Erythroblast (primary cell): ENCODE results near the gene POC5.
A peak's percentile ranks its signal among the peaks of the same experiment; 100 is the strongest.
"Not testable (repeated sequence)": the region's sequence is repeated elsewhere in the genome, so short reads cannot be mapped to it uniquely, and the experiment has no call there.

ENCODE experiments used
- DNase-seq, 2 experiments: peaks; one replicate each; lab custom pipeline; 2025; lab: John Stamatoyannopoulos, UW
- GATA1 ChIP-seq: IDR thresholded peaks from 2 replicates; pipeline ENCODE4 v1.6.1; 2011; ENCODE audit warnings: low read depth, mild to moderate bottlenecking, control low read depth, low read length, moderate library complexity
- POLR2A ChIP-seq: IDR thresholded peaks from 2 replicates; pipeline ENCODE4 v1.6.1; 2011; ENCODE audit warnings: mild to moderate bottlenecking, low read length

POC5 gene

DNA sequence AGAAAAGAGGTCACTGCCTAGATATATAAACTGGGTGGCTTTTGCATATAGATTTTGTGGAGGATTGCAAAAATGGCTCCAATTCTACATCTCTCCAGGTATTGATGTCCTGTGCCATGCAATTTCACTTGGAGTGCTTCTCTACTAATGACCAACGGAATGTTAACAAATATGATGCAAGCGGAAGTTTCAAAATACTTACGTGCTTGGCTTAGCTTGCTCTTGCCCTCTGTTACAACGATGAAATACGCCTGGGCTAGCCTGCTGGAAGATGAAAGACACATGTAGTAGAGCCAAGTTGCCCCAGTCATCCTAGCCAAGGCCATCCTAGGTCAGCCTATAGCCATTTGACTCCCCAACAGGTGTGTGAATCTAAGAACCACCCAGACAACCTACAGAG lies 3.6 kb upstream of the POC5 start:
- no peak for TF ChIP-seq GATA1
- TF ChIP-seq POLR2A: no peak
- DNase-seq: no peak

DNA sequence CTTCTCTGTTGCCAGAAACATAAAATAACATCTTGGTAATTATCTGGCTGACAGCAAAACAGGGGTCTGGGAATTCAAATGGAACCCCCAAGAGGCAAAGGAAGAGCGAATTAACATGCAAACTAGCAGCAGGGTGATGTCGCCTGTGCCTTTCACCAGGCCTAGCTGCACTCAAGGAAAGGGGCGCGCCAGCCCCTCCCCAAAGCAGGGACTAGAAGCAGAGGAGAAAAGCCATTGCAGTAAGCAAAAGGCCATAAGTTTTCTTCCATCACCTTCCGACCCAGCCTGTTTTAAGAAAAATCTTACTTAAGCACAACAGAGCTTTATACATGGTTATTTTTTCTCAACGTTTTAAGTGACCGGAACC lies 539 bp downstream of the POC5 start:
- peak in 1 of 2 experiments; percentile 61 for DNase-seq
- TF ChIP-seq GATA1 (no peak), POLR2A (no peak)

DNA sequence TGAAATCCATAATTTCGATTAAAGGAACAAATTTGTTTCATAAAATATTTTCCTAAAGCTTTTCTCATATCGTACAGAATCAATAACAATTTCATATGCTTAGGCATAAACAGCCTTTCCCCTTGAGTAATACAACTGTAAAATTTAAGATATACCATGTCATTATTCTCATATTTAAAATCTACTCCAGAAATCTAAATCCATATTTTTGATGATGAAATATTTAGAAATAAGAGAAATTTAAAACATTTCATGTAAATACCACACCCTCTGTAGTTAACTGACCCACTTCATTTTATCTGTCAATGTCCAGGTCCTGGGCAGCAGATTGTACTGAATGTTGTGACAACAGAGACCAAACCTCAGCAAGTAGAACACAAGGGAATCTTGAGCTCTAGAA lies 5.1 kb downstream of the POC5 start:
- TF ChIP-seq POLR2A: no peak
- TF ChIP-seq GATA1: no peak

DNA sequence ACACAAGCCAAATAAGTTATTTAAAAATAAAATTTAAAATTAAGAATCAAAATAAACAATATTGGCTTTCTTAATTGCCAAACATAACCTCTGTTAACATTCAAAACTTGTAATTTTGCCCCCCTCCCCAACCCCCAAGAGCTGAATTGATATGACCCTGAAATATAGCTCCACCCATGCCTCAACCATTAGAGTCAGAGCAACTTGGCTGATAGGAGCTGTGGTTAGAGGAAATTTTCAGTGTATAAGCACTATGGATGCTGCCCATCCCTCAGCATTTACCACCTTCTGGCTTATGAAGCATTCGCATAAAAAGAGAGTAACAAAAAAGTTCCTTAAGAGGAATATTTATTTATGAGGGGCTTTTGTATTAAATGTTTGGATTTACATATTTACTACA lies 6.1 kb downstream of the POC5 start:
- TF ChIP-seq POLR2A: no peak
- no peak for TF ChIP-seq GATA1
- peak; percentile 36 to 47 for DNase-seq

More for the DNA sequence above, 5.1 kb downstream of the POC5 start:
- DNase-seq: peak; percentile 60 to 62

DNA sequence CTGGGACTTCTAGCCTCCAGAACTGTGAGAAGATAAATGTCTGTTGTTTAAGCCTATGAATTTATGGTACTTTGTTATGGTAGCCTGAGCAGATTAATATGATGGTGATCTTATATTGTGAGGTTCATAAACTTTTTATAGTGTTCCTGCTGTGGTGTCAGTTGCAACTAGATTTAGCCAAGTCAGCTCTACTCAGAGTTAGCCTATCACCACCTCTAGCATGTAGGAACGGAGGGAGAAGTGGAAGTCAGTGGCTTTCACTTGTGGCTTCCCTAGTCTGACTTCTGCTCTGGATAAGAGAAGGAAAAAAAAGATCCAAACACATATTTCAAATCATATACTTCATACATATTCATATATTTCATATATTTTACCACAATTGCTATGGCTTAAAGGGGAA lies 6.6 kb downstream of the POC5 start:
- DNase-seq: peak in 1 of 2 experiments; percentile 42
- TF ChIP-seq POLR2A: no peak
- TF ChIP-seq GATA1: no peak

DNA sequence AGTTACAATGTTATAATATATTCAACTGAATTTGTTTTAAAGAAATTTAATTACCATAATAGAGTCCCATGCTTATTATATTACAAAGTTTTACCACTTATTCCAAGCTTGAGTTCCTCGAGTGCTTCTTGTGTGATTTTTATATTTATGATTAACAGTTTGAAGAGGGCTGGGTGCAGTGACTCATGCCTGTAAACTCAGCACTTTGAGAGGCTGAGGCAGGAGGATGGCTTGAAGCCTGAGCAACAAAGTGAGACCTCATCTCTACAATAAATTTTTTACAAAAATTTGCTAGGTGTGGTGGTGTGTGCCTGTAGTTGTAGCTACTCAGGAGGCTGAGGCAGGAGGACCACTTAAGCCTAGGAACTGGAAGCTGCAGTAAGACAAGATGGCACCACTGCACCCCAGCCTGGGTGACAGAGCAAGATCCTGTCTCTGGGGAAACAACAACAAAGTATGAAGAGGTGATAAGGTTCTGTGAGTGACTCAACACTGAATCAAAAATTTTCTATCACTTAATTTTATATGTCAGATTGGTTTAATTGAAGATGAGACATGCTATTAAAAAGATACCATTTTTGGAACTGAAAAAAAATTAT lies 9.2 kb downstream of the POC5 start:
- peak; percentile 61 to 77 for DNase-seq
- TF ChIP-seq GATA1 (no peak), POLR2A (no peak)

DNA sequence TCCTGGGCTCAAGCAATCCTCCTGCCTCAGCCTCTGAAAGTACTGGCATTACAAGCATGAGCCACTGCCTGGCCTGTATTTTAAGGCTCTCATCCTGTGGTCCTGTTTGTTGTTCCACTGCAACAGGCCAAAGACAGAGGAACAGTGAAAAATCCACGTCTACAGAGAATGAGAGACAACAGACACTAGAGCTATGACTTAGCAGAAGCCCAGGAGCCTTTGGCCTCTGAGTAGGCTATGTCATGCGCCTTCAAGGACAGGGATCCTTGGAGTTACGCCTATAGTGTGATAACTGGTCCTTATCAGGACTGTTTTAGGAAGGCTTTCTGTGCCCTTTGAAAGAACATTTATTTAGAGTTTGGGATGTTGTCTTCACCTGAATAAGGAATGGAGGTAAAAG lies 10.5 kb downstream of the POC5 start:
- DNase-seq: peak; percentile 84 to 85
- TF ChIP-seq GATA1 (no peak), POLR2A (peak; percentile 27)

DNA sequence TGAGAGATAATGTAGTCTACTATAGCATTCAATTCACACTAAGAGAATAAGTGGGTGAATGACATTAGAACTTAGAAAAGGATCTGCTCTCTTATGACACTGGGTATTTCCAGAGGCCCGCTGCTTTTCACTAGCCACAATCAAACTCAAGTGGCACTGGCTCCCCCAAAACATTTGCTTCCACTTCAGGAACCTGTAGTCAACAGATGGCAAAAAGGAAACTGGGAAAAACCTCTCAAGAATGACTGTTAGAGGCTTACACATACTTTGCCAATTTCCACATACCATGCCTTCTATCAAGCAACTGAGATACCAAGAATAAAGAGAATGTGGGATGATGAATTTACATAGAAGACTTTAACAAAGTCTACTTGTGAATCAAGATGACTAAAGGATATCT lies 11.2 kb downstream of the POC5 start:
- TF ChIP-seq POLR2A: no peak
- no peak for TF ChIP-seq GATA1

DNA sequence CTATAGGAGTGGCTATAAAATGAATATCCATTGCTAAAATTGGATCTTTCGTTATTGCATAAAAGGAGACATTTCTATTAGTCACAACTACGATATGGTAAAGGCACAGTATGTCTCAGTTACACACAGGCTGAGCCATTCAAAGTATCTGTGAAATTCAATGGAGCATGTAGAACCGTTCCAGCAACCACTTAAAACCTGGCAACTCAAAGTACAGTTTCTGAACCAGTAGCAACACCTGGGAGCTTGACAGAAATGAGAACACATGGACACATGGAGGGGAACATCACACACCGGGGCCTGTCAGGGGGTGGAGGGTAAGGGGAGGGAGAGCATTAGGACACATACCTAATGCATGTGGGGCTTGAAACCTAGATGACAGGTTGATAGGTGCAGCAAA lies 15.4 kb downstream of the POC5 start:
- no peak for DNase-seq
- no peak for TF ChIP-seq POLR2A
- no peak for TF ChIP-seq GATA1

More for the DNA sequence above, 11.2 kb downstream of the POC5 start:
- DNase-seq: peak in 1 of 2 experiments; percentile 27

DNA sequence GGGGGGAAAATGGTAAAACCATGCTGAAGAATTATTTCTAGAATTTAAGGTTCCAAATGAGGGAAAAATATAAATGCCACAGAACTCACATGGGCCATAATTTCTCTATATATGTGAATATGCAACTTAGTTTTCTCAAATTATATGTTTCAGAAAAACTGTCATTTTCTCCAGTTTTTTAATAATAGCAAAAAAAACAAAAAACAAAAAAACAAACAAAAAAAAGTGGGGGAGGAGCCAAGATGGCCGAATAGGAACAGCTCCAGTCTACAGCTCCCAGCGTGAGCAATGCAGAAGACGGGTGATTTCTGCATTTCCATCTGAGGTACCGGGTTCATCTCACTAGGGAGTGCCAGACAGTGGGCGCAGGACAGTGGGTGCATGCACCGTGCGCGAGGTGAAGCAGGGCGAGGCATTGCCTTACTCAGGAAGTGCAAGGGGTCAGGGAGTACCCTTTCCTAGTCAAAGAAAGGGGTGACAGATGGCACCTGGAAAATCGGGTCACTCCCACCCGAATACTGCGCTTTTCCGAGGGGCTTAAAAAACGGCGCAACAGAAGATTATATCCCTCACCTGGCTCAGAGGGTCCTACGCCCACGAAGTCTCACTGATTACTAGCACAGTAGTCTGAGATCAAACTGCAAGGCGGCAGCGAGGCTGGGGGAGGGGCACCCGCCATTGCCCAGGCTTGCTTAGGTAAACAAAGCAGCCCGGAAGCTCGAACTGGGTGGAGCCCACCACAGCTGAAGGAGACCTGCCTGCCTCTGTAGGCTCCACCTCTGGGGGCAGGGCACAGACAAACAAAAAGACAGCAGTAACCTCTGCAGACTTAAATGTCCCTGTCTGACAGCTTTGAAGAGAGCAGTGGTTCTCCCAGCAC lies 21.5 kb downstream of the POC5 start:
- not testable (repeated sequence) for DNase-seq

DNA sequence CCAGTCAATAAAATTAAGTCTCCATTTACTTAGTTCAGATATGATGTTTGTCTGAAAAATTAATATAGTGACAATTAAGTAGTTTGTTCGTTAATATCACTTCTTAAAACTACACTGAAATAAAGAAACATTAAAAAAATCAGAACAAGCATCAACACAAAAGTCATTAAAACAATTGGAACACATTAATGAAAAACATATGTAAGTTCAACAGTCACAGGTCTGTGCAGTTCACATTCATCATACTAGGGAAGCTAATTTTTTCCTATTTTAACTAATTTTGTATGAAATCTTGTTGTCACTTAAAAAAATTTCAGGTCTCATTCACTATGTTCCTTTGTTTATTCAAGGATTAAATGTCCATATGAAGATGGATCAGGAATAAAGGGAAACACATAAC lies 22.5 kb downstream of the POC5 start:
- no peak for DNase-seq
- TF ChIP-seq GATA1 (no peak), POLR2A (no peak)

DNA sequence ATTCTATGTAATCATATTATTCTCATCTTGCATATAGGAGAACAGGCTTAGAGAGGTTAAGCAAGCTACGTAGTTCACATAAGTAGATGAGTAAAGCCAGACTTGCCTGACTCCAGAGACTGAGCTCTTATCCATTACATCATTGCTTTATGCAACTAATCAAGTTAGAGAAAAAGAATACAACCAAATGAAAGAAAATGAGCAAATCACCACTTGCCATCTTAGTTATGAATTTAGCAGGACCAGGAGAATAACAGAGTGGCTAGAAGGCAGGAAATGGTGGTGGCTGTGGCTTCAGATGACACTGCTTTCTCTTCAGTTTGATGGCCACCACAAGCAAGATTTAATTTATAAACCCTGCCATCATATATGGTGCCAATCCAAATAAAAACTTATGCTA lies 26.6 kb downstream of the POC5 start:
- no peak for DNase-seq
- TF ChIP-seq POLR2A (no peak), GATA1 (no peak)

DNA sequence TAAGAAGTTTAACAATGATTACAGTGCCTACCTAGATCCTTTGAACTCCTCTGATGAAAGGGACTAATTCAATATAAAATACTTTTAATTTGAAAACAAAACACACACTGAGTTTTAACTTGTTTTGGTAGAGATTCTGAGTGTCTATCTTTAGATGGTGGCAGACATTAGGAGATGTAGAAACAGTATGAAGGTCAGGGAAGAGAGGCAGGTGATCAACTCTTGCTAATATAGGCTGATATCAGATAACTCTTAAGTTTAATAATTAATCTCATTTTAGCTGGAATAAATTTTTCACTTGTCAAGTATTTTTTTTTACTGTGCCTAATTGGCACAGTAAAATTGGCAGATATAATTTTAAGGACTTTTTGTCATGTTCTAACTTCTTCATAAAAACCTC lies 30.8 kb downstream of the POC5 start:
- TF ChIP-seq POLR2A: no peak
- DNase-seq: no peak

DNA sequence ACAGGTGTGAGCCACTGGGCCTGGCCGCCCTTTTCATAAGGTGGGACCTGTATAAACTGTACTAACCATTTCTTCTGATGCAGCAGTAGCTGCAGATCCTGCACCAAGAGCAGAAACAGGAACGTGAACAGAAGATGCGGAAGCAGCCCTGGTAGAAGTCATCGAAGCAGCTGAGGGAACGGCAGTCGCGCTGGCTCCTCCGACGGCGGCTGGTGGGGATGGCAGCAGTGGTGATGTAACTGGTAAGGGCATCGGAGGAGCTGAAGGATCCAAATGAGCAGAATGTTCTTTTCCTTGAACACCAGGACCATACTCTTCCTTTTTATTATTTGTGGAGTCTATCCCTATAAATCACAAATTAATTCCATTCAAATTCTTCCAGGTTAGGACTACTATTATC lies 32.1 kb downstream of the POC5 start:
- DNase-seq: no peak
- TF ChIP-seq GATA1 (no peak), POLR2A (no peak)

DNA sequence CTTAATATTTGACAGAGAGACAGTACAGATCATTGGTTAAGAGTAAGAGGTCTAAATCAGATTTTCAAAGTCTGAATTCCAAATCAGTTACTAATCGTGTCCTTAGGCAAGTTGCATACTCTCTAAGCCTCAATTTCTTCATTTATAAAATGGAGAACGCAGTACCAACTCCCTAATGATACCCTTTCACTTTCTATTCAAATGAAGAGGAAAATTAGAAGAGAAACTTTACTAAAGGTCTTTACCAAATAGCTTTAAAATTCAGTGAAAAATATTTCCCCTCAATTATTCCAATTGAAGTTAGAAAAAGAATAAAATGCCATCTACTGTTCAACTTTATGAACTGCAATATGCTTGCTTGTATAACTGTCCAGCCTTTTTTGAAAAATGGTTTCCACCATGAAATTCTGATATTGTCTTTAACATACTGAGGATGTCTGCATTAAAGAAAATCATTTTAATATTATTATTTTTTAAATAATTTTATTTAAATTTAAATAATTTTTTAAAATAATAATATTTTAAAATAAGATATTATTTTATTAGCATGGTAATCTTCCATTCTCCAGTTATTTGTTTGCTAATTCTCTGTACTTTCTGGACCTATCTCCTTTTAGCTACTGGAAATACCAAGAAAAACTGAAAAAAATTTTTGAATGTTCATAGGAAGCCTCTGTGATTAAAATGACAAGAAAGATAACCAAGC lies 36.0 kb downstream of the POC5 start:
- peak; percentile 51 to 69 for DNase-seq
- TF ChIP-seq GATA1 (no peak), POLR2A (no peak)
